ENCODE data around the gene AHNAK2.
"Not testable (repeated sequence)": the region's sequence is repeated elsewhere in the genome, so short reads cannot be mapped to it uniquely, and the experiment has no call there.

GRCh38 chr14:104947201-104947600 lies 31.0 kb downstream of the AHNAK2 start:
- TF ChIP-seq CTCF (IDR thresholded peaks at IDR 0.05; ENCODE audit: low read depth, low read length, poor library complexity, severe bottlenecking); EZH2phosphoT487 (IDR thresholded peaks at IDR 0.05; ENCODE audit: borderline replicate concordance, low read length): not testable (repeated sequence)

All from DOHH2 (cell line).